Fibroblast of skin of right quadriceps (primary cell): ENCODE measurements around the gene SGSM2.

Experiments
- DNase-seq: peaks from one replicate; pipeline ENCODE4 v3.0.0-alpha.2; 2013

The SGSM2 gene

GRCh38 chr17:2336215-2336851 lies 968 bp upstream of the SGSM2 start, which contains the start of gene TSR1:
TSR1 (minus strand) TSS chr17:2336457; CDS start chr17:2336427, 30 bp downstream.
- peak; percentile 90 for DNase-seq

- DNase-seq, result peak; percentile 48
Measured at GRCh38 chr17:2337544-2338314, 428 bp downstream of the SGSM2 start.

GRCh38 chr17:2338315-2338657 lies 985 bp downstream of the SGSM2 start:
- peak; percentile 17 for DNase-seq

- DNase-seq, result no peak
Measured at GRCh38 chr17:2343421-2343820, 6.1 kb downstream of the SGSM2 start.

GRCh38 chr17:2344528-2344927 lies 7.2 kb downstream of the SGSM2 start:
- DNase-seq, result no peak

GRCh38 chr17:2346475-2346874 lies 9.2 kb downstream of the SGSM2 start:
- DNase-seq, result no peak

- DNase-seq, result peak; percentile 84
Measured at GRCh38 chr17:2347805-2348685, 10.7 kb downstream of the SGSM2 start.

GRCh38 chr17:2351269-2351668 lies 14.0 kb downstream of the SGSM2 start:
- DNase-seq, result no peak

GRCh38 chr17:2354311-2354710 lies 17.0 kb downstream of the SGSM2 start:
- no peak for DNase-seq

GRCh38 chr17:2357237-2357636 lies 19.9 kb downstream of the SGSM2 start:
- no peak for DNase-seq

GRCh38 chr17:2357931-2358434 lies 20.7 kb downstream of the SGSM2 start:
- DNase-seq, result no peak

GRCh38 chr17:2361010-2361760 lies 23.9 kb downstream of the SGSM2 start:
- no peak for DNase-seq

- DNase-seq, result no peak
Measured at GRCh38 chr17:2362016-2362415, 24.7 kb downstream of the SGSM2 start.

GRCh38 chr17:2362416-2362815 lies 25.1 kb downstream of the SGSM2 start:
- DNase-seq, result no peak

GRCh38 chr17:2362881-2363280 lies 25.6 kb downstream of the SGSM2 start:
- DNase-seq, result no peak

- no peak for DNase-seq
Measured at GRCh38 chr17:2363318-2363717, 26.0 kb downstream of the SGSM2 start.

GRCh38 chr17:2363851-2364762 lies 26.8 kb downstream of the SGSM2 start:
- no peak for DNase-seq

- DNase-seq, result no peak
Measured at GRCh38 chr17:2364763-2365116, 27.4 kb downstream of the SGSM2 start.

- DNase-seq, result no peak
Measured at GRCh38 chr17:2365132-2365531, 27.8 kb downstream of the SGSM2 start.

GRCh38 chr17:2366747-2367494 lies 29.6 kb downstream of the SGSM2 start:
- DNase-seq, result no peak

- no peak for DNase-seq
Measured at GRCh38 chr17:2368359-2368758, 31.1 kb downstream of the SGSM2 start.
